GM23338 (cell line): ENCODE results near the gene MRTFA.

ENCODE experiments used
- CTCF ChIP-seq, 2 experiments: fragments of 200-600 bp in 1 of 2; sonication (generic) in 1 of 2; conservative IDR thresholded peaks; 2 replicates each; pipeline versions ENCODE4 v1.5.1 to v1.6.1; 2016 to 2017; ENCODE audit warnings: antibody characterized with exemption in 2 of 2, low read depth in 2 of 2, mild to moderate bottlenecking in 2 of 2, moderate library complexity in 1 of 2
- EZH2 ChIP-seq: fragments of 200-600 bp; sonication (generic); IDR thresholded peaks from one replicate; pipeline ENCODE4 v1.8.0; 2017; ENCODE audit warnings: antibody characterized with exemption, mild to moderate bottlenecking, low read depth; ENCODE audit not compliant: unreplicated experiment

- TF ChIP-seq EZH2: no peak
- no peak for TF ChIP-seq CTCF (conservative IDR thresholded peaks at IDR 0.05; ENCODE audit: low read depth in 2 of 2)
Observed at GRCh38 chr22:40648386-40648785, 11.9 kb upstream of the MRTFA start.
